Neural cell (in vitro differentiated cells): ENCODE results near the gene DNAJC7. TPM values are rescaled to one million over a fixed set of nuclear protein-coding genes. Genes with fewer than 3 reads are reported as not detected.

Experiments
- H2AFZ ChIP-seq: fragments of 200-600, 300-800 bp; sonication (generic), shearing (Covaris generic); 2 replicates; pipeline ENCODE4 v1.6.0; 2014; ENCODE audit warnings: low read depth, mild to moderate bottlenecking, antibody characterized with exemption, low read length, moderate library complexity
- H3F3A ChIP-seq: fragments of 200-600 bp; shearing (Covaris generic); 2 replicates; pipeline ENCODE4 v1.6.1; 2016; ENCODE audit warnings: mild to moderate bottlenecking, moderate library complexity, mixed read lengths, antibody characterized with exemption, low read length; ENCODE audit not compliant: insufficient read depth, poor library complexity, severe bottlenecking
- H3K27ac ChIP-seq: fragments of 200-600, 300-800 bp; sonication (generic), shearing (Covaris generic); 2 replicates; pipeline ENCODE4 v1.5.1; 2014; ENCODE audit warnings: mild to moderate bottlenecking, low read length, moderate library complexity
- H3K27me3 ChIP-seq: fragments of 300-800, 200-600 bp; sonication (generic), shearing (Covaris generic); 2 replicates; pipeline ENCODE4 v1.6.0; 2014; ENCODE audit warnings: mild to moderate bottlenecking, low read depth, low read length, moderate library complexity; ENCODE audit not compliant: insufficient read depth
- H3K36me3 ChIP-seq: fragments of 300-800, 200-600 bp; sonication (generic), shearing (Covaris generic); 2 replicates; pipeline ENCODE4 v1.5.1; 2014; ENCODE audit warnings: mild to moderate bottlenecking, antibody characterized with exemption, low read length, moderate library complexity; ENCODE audit not compliant: insufficient read depth
- H3K4me2 ChIP-seq: fragments of 300-800, 200-600 bp; sonication (generic), shearing (Covaris generic); 2 replicates; pipeline ENCODE4 v1.6.0; 2014; ENCODE audit warnings: mild to moderate bottlenecking, low read length
- H3K4me3 ChIP-seq: fragments of 300-800, 200-600 bp; sonication (generic), shearing (Covaris generic); 2 replicates; pipeline ENCODE4 v1.5.1; 2014; ENCODE audit warnings: mild to moderate bottlenecking, low read length, moderate library complexity
- H3K79me2 ChIP-seq: fragments of 200-600 bp; shearing (Covaris generic); replicated peaks from 2 replicates; pipeline ENCODE4 v1.6.0; 2014; ENCODE audit warnings: mild to moderate bottlenecking, low read length, moderate library complexity; ENCODE audit not compliant: insufficient read depth
- H3K9ac ChIP-seq: fragments of 300-800, 200-600 bp; sonication (generic), shearing (Covaris generic); 2 replicates; pipeline ENCODE4 v1.6.1; 2016; ENCODE audit warnings: mild to moderate bottlenecking, low read length, mixed read lengths
- H3K9me2 ChIP-seq: fragments of 200-600 bp; shearing (Covaris generic); 2 replicates; pipeline ENCODE4 v1.6.1; 2016; ENCODE audit warnings: mild to moderate bottlenecking, low read length, mixed read lengths; ENCODE audit not compliant: insufficient read depth
- H3K9me3 ChIP-seq: fragments of 200-600, 300-800 bp; sonication (generic), shearing (Covaris generic); 2 replicates; pipeline ENCODE4 v1.6.1; 2016; ENCODE audit warnings: mild to moderate bottlenecking, mixed run types, low read length, moderate library complexity, mixed read lengths
- H4K20me1 ChIP-seq: fragments of 200-600 bp; shearing (Covaris generic); 2 replicates; pipeline ENCODE4 v1.6.1; 2016; ENCODE audit warnings: mild to moderate bottlenecking, mixed run types; ENCODE audit not compliant: insufficient read depth
- EP300 ChIP-seq: fragments of 450-650 bp; conservative IDR thresholded peaks from 2 replicates; pipeline ENCODE4 v1.6.1; 2014; ENCODE audit warnings: antibody characterized with exemption, mild to moderate bottlenecking, moderate library complexity; ENCODE audit not compliant: poor library complexity, severe bottlenecking
- EZH2 ChIP-seq: fragments of 200-600, 300-800 bp; shearing (Covaris generic), sonication (generic); IDR thresholded peaks from 2 replicates; pipeline ENCODE4 v1.6.1; 2014; ENCODE audit warnings: antibody characterized with exemption, low read length, borderline replicate concordance, mild to moderate bottlenecking; ENCODE audit not compliant: insufficient read depth, poor library complexity, severe bottlenecking
- MXI1 ChIP-seq: fragments of 450-650 bp; conservative IDR thresholded peaks from 2 replicates; pipeline ENCODE4 v1.6.1; 2014; ENCODE audit warnings: antibody characterized with exemption, mild to moderate bottlenecking; ENCODE audit not compliant: poor library complexity, severe bottlenecking
- POLR2AphosphoS5 ChIP-seq: IDR thresholded peaks from 2 replicates; pipeline ENCODE4 v1.6.1; 2012
- RAD21 ChIP-seq: fragments of 450-650 bp; conservative IDR thresholded peaks from 2 replicates; pipeline ENCODE4 v1.6.1; 2014; ENCODE audit warnings: antibody characterized with exemption, mild to moderate bottlenecking, moderate library complexity
- SMC3 ChIP-seq: fragments of 450-650 bp; conservative IDR thresholded peaks from 2 replicates; pipeline ENCODE4 v1.6.1; 2014; ENCODE audit warnings: antibody characterized with exemption, mild to moderate bottlenecking, moderate library complexity; ENCODE audit not compliant: poor library complexity
- TAF1 ChIP-seq: IDR thresholded peaks from 2 replicates; pipeline ENCODE4 v1.6.1; 2012; ENCODE audit warnings: low read depth
- polyA plus RNA-seq: library from polyadenylated mRNA; depleted of rRNA; stranded (reverse); fragments of >200 nt; gene quantifications from 2 replicates; pipeline ENCODE4 v1.2.3, GENCODE V29; 2014
- TF ChIP-seq, protein P1 (sequence below): fragments of 450-650 bp; IDR thresholded peaks from 2 replicates; pipeline ENCODE4 v1.5.1; 2014; ENCODE audit warnings: antibody characterized with exemption, mild to moderate bottlenecking, moderate library complexity; ENCODE audit not compliant: poor library complexity, severe bottlenecking
- TF ChIP-seq, protein P2 (sequence below): IDR thresholded peaks from 2 replicates; pipeline ENCODE4 v1.6.1; 2012; ENCODE audit warnings: borderline replicate concordance

DNAJC7 gene
- polyA plus RNA-seq, 1 donor from 2014 or later, result 126 TPM

DNA sequence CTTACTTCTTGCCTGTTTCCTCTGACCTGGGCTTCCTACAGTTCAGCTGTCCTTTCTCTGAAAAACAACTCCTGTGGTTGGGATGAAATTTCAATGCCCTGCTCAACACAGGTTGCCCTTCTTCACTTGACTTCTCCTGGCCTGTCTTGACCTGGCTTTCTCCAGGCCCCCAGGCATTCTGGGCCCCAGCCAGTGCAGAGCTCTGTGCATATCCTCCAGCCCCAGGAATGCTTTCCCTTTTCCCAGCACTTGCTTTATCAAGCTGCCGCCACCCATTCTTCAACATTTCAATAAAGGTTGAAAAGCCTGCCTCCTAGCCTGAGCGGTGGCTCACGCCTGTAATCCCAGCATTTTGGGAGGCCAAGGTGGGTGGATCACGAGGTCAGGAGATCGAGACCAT lies 76.1 kb downstream of the DNAJC7 start:
- Histone ChIP-seq H4K20me1 (no peaks in the 10 kb centered on the region), H3K27ac (no peak overlapping the region), H3K27me3 (no peaks in the 10 kb centered on the region), H2AFZ (no peak overlapping the region), H3K9ac (no peak overlapping the region), H3K79me2 (no peaks in the 10 kb centered on the region), H3K36me3 (peaks cover 3% of the 10 kb centered on the region), H3K9me2 (no peaks in the 10 kb centered on the region), H3K4me2 (no peak overlapping the region), H3F3A (no peaks in the 10 kb centered on the region), H3K4me3 (no peak overlapping the region), H3K9me3 (no peaks in the 10 kb centered on the region)
- TF ChIP-seq EZH2 (no peak), SMC3 (no peak), RAD21 (no peak), TAF1 (no peak), POLR2AphosphoS5 (no peak), EP300 (no peak), MXI1 (no peak)
- TF ChIP-seq, protein P1, sequence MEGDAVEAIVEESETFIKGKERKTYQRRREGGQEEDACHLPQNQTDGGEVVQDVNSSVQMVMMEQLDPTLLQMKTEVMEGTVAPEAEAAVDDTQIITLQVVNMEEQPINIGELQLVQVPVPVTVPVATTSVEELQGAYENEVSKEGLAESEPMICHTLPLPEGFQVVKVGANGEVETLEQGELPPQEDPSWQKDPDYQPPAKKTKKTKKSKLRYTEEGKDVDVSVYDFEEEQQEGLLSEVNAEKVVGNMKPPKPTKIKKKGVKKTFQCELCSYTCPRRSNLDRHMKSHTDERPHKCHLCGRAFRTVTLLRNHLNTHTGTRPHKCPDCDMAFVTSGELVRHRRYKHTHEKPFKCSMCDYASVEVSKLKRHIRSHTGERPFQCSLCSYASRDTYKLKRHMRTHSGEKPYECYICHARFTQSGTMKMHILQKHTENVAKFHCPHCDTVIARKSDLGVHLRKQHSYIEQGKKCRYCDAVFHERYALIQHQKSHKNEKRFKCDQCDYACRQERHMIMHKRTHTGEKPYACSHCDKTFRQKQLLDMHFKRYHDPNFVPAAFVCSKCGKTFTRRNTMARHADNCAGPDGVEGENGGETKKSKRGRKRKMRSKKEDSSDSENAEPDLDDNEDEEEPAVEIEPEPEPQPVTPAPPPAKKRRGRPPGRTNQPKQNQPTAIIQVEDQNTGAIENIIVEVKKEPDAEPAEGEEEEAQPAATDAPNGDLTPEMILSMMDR, result no peak
- TF ChIP-seq, protein P2, sequence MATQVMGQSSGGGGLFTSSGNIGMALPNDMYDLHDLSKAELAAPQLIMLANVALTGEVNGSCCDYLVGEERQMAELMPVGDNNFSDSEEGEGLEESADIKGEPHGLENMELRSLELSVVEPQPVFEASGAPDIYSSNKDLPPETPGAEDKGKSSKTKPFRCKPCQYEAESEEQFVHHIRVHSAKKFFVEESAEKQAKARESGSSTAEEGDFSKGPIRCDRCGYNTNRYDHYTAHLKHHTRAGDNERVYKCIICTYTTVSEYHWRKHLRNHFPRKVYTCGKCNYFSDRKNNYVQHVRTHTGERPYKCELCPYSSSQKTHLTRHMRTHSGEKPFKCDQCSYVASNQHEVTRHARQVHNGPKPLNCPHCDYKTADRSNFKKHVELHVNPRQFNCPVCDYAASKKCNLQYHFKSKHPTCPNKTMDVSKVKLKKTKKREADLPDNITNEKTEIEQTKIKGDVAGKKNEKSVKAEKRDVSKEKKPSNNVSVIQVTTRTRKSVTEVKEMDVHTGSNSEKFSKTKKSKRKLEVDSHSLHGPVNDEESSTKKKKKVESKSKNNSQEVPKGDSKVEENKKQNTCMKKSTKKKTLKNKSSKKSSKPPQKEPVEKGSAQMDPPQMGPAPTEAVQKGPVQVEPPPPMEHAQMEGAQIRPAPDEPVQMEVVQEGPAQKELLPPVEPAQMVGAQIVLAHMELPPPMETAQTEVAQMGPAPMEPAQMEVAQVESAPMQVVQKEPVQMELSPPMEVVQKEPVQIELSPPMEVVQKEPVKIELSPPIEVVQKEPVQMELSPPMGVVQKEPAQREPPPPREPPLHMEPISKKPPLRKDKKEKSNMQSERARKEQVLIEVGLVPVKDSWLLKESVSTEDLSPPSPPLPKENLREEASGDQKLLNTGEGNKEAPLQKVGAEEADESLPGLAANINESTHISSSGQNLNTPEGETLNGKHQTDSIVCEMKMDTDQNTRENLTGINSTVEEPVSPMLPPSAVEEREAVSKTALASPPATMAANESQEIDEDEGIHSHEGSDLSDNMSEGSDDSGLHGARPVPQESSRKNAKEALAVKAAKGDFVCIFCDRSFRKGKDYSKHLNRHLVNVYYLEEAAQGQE, result no peak

DNA sequence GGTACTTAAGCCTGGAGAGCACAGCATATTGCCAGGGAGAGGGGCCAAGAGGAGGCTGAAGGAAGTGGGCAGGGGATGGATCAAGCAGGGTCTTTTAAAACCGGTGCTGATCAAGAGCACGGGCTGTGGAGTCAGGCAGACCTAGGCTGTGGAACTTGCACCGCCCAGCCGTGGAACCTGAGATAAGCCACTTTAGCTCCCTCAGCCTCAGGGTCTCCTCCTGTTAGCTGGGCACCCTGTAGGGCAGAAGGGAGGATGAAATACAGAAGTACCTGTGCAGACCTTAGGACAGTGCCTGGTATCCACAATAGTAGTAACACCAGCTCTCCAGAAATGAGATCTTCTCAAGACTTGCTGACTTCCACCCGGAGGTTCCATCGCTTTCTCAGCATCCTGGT lies 77.5 kb downstream of the DNAJC7 start:
- H3K27me3 ChIP-seq, result no peaks in the 10 kb centered on the region
- H3K4me2 ChIP-seq, result no peak overlapping the region
- H2AFZ ChIP-seq, result no peak overlapping the region
- no peak overlapping the region for H3K27ac ChIP-seq
- H4K20me1 ChIP-seq, result no peaks in the 10 kb centered on the region
- no peaks in the 10 kb centered on the region for H3K9me2 ChIP-seq
- H3K79me2 ChIP-seq, result no peaks in the 10 kb centered on the region
- TF ChIP-seq RAD21 (no peak), POLR2AphosphoS5 (no peak), EP300 (no peak), TAF1 (no peak), EZH2 (no peak), SMC3 (no peak), MXI1 (no peak)
- TF ChIP-seq, protein P2, result no peak
- TF ChIP-seq, protein P1, result no peak
- no peaks in the 10 kb centered on the region for H3K9me3 ChIP-seq
- no peaks in the 10 kb centered on the region for H3F3A ChIP-seq
- H3K36me3 ChIP-seq, result peaks cover 5% of the 10 kb centered on the region
- no peak overlapping the region for H3K9ac ChIP-seq
- no peak overlapping the region for H3K4me3 ChIP-seq
